Hematopoietic multipotent progenitor cell treated with erythropoietin and hydrocortisone succinate and interleukin-3 and kit ligand, for 6 days (in vitro differentiated cells): Measurements from ENCODE around the gene TBC1D1.

ENCODE experiments used
- DNase-seq: peaks from one replicate; pipeline ENCODE4 v3.0.0-alpha.2; 2015

Gene TBC1D1

DNA sequence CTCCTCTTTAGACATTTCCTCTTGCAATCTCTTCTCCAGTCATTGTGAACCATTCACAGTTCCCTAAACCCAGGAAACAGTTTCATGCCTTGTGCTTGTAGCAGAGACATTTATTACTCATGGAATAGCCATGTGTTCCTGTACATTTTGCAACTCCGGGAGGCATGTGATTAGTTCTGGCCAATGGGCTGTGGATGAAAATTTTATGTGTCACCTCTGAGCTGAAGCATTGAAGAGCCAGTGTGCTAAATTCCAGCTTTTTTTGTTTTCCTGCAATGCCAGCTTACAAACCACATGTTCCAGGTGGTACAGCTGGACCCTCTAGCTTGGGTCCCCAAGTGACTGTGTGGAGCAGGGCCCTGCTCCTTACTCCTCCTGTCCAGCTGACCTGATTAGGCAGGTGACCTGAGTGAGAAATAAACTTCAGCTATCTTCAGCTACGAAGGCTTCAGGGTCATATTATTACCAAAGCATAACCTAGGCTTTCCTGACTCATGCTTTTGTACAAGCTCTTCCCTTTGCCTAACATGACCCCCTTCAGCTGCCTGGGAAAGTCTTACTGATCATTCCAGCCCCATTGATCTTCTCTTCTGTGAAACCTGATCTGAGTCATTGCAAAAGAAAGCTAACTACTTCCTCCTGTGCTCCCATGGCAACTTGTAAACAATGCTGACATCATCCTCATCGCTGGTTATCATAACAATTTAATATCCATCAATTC is 269.8 kb downstream of the TBC1D1 start:
- peak; percentile 55 for DNase-seq

GRCh38 chr4:38161208-38162113 is 270.6 kb downstream of the TBC1D1 start:
- DNase-seq, result no peak

GRCh38 chr4:38162240-38162784 is 271.4 kb downstream of the TBC1D1 start:
- DNase-seq, result no peak

- DNase-seq, result no peak
These were observed 272.5 kb downstream of the TBC1D1 start for GRCh38 chr4:38163216-38164006.

DNA sequence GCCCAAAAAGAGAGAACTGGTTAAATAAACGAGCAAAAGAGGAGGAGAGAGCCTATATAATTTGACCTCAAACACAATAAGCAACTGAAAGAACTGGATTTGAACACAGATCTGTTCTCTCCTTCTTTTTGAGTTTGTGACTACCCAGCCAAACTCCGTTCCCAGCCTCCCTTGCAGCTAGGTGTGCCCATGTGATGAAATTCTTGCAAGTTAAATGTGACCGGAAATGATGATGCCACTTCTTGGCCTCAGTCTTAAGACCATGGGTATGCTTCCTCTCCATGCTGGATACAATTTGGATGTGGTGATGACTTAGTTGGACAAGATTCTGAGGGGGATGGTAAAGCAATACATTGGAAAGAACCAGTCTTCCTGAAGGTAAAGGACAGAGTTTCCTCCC is 273.5 kb downstream of the TBC1D1 start:
- no peak for DNase-seq

- peak; percentile 55 for DNase-seq
These were observed 275.2 kb downstream of the TBC1D1 start for GRCh38 chr4:38166082-38166481.

GRCh38 chr4:38166768-38167167 is 275.9 kb downstream of the TBC1D1 start:
- DNase-seq, result no peak

- no peak for DNase-seq
These were observed 277.1 kb downstream of the TBC1D1 start for GRCh38 chr4:38167973-38168372.

GRCh38 chr4:38169524-38169923 is 278.6 kb downstream of the TBC1D1 start:
- DNase-seq, result no peak

DNA sequence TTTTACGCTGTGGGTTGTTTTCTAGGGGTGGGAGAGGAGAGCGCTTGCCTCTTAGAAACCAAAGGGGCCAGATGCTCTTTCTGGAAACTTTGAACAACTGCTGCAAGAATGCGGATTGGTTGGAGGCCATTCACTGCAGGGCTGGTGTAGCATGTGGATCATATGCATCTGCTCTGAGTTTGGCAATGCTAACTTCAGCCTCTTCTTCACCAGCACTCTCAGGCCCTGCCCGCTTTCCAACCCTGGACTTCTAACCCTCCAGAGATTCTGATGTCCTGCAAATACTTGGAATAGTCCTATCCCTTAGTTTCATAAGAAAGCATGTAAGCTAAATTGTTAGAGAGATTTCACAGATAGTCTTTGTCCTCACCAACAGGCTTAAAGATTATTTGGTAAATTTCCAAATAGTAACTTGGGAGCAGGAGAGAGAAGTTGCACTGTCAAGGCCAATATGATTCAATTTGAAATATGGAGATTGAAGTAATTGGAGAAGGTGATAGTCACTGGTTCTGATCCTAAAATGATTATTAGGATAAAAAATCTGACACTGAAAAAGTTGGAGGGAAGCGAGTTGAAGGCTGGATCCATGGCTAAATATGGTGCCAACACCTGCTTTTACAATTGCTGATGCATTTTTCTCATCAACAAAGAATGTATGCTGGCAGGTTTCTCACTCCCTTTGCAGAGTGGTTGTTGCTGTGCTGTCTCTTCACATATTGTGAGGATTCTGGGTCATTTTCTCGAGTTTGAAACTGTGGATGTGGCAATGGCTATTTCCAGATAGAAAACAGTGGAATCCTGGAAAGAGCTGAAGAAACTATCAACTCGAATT is 279.7 kb downstream of the TBC1D1 start:
- DNase-seq, result no peak

GRCh38 chr4:38172078-38172477 is 281.2 kb downstream of the TBC1D1 start:
- DNase-seq, result no peak

DNA sequence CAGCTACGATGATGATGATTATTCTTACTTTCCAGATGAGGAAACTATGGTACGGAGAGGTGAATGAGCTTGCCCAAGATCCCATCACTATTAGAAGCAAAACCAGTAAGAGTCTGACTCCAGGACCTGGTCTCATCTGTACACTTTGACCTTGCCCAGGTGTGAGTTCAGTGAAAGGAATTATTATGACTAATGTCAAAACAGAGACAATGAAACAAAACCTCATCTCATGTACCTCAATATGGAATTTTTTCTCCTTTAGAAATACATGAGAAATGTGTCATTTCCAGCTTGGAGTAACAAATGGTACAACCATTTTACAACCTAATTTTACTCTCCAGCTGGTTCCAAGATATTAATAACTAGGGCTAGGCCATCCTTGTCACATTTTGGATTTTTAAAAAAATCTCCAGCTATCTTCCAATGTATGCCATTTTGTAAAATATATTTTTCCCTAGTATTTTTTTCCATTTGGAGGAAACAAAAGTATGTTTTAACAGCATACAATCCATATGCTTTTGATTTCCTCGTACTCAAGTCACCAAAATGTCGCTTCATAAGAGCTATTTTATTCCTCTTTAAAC is 283.1 kb downstream of the TBC1D1 start:
- no peak for DNase-seq

GRCh38 chr4:38174801-38175200 is 283.9 kb downstream of the TBC1D1 start:
- DNase-seq, result peak; percentile 13

- DNase-seq, result no peak
These were observed 285.3 kb downstream of the TBC1D1 start for GRCh38 chr4:38176165-38176564.

DNA sequence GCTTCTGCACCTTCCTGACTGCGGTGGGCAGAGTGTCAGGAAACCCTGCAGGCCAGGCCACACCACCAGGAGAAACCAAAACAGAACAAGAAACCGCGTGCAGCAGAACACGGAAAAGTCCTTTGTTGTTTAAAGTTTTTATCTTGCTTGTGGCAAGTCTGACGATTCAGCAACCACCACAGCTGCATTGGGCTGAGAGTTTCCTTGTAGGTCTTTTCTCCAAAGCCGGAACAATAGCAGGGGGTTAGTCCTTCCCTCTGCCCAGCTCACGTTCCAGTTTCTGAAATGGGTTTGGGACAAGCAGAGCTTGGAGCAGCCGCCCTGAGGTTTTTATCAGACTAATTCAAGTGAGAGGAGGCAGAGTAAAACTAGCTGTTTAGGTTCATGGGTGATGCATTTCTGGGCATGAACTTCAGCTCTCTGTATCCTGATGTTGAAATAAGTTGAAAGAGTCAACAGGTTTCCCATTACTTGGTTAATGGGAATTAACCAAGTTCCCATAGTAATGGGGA is 286.2 kb downstream of the TBC1D1 start:
- DNase-seq, result peak; percentile 85

DNA sequence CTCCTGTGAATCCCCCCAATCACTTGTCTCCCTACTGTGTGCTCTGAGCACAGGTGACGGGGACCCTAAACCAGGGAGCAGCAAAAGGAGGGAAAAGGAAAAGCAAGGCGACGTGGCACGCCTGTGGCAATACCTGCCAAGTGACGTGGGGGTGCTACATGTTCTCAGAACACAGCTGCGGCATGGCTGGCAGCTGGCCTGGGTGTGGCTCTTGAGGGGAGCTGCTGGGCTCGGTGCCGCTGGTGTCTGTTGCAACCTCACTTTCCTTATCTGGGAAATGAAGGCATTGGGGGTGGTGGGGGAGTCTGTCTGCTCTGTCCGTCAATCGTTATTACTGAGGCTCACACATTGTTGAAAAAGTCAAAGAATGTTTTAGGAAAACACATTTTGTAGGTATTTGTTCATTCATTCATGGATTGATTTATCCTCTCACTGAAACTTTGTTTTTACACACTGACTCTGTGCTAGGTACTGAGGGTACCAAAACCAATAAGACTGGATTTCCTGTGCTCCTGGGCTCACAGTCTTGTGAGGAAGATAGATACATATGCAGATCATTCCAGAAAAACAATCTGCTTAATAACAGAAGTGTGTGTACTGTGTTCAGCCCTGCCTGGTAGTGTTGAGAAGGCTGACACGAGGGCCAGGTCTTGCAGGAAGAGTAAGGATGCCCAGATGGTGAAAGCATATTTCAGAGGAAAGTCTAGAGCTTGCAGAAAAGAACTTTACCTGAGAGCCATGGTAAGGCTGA is 286.9 kb downstream of the TBC1D1 start:
- DNase-seq, result peak; percentile 96

- no peak for DNase-seq
These were observed 287.6 kb downstream of the TBC1D1 start for GRCh38 chr4:38178392-38178995.

DNA sequence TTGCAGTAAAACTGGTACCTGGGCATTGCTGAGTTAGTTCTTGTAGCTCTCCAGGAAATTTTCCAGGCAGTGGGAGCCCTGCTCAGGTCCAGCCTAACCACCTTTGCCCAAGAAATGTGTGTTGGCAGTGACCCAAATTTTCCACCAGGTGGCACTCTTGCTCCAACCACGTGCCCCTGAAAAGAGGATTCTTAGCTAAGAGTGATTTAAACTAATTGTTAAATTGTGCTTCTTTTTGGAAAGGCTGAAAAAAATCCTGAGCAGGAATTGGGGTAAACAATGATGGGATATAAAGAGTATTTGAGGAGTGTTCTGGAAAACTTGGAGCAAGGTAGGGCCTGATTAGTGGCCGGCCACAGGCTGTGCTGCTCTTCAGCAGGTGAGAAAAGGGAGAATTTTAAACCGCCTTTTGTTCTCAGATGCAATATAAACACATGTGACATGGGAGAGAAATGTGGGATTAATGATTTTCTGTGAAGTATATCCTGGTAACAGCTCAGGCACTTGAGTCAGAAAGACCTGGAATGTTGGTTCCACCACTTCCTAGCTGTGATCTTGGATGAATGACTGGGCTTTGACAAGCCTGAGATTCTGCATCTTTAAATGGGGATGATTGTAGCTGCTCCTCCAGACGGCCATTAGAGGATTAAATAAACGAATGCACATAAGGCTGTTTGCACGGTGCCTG is 288.9 kb downstream of the TBC1D1 start:
- peak; percentile 85 for DNase-seq

DNA sequence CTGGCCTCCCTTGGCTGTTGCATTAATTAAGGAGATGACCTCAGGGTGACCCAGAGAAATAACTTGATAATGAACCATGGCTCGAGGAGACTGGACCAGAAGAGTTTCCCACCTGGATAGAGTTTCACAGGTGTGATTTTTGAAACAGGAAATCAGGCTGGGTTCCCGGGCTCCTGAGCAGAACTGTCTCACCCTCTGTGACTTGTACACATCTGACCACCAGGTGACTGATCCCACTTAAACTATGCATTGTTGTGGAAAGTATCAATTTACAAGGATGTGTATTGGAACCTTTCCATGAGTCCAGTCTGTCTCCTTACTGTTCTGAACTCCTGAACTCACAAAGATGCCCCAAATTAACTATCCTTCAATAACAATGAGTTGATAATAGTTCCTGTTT is 289.6 kb downstream of the TBC1D1 start:
- DNase-seq, result no peak

DNA sequence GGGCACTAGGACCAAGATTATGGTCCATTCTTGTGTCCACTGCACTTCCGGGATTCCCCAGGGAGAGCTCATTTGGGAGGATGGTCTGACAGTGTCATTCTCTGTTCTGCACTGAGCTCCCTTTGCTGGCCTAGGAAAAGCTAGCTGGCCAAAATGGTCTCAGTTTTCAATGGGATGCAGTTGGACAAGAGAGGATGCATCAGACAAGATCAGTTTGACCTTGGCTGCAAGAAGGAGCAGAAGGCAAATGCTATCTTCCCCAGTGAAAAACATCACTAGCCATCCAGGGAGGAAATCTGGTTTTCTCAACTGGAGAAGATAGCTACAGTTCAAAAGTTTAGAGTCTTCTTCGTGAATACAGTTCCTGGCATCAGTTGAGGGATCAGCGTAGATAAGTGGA is 290.4 kb downstream of the TBC1D1 start:
- DNase-seq, result no peak
